HepG2 (cell line): Measurements from ENCODE around the gene ARL6IP4. TPM values are rescaled to one million over a fixed set of nuclear protein-coding genes. Genes with fewer than 3 reads are reported as not detected.

Source experiments
- HNF4A ChIP-seq: sonication (generic); formaldehyde crosslinking; IDR thresholded peaks from 2 replicates; pipeline ENCODE4 v1.4.0; 2020; ENCODE audit warnings: missing genetic modification reagents
- KAT7 ChIP-seq: IDR thresholded peaks from 2 replicates; pipeline ENCODE4 v1.6.1; 2018; ENCODE audit warnings: borderline replicate concordance, missing compliant biosample characterization
- MYC ChIP-seq: sonication (generic); formaldehyde crosslinking; IDR thresholded peaks from 2 replicates; pipeline ENCODE4 v1.9.0; 2021; ENCODE audit warnings: missing genetic modification reagents, borderline replicate concordance
- NR2C2 ChIP-seq: sonication (generic); formaldehyde crosslinking; IDR thresholded peaks from 2 replicates; pipeline ENCODE4 v1.4.0; 2020; ENCODE audit warnings: missing genetic modification reagents, mild to moderate bottlenecking, moderate library complexity, borderline replicate concordance
- RBFOX2 ChIP-seq: fragments of 200-400 bp; formaldehyde crosslinking; IDR thresholded peaks from 2 replicates; pipeline ENCODE4 v1.6.1; 2017; ENCODE audit warnings: low read depth, mild to moderate bottlenecking, low read length
- REPIN1 ChIP-seq: sonication (generic); formaldehyde crosslinking; IDR thresholded peaks from 2 replicates; pipeline ENCODE4 v1.8.0; 2022; ENCODE audit warnings: missing genetic modification reagents, low read depth, mild to moderate bottlenecking, borderline replicate concordance
- RNF2 ChIP-seq: fragments of 450-650 bp; conservative IDR thresholded peaks from 2 replicates; pipeline ENCODE4 v1.6.1; 2016; ENCODE audit warnings: low read depth
- SCMH1 ChIP-seq: sonication (generic); formaldehyde crosslinking; IDR thresholded peaks from 2 replicates; pipeline ENCODE4 v1.9.0; 2021; ENCODE audit warnings: missing genetic modification reagents, mild to moderate bottlenecking, borderline replicate concordance
- SNRNP70 ChIP-seq: fragments of 200-400 bp; formaldehyde crosslinking; IDR thresholded peaks from 2 replicates; pipeline ENCODE4 v1.6.1; 2017; ENCODE audit warnings: mild to moderate bottlenecking, low read depth, low read length, moderate library complexity
- SPEN ChIP-seq: sonication (generic); formaldehyde crosslinking; IDR thresholded peaks from 2 replicates; pipeline ENCODE4 v1.5.1; 2020; ENCODE audit warnings: low read depth, mild to moderate bottlenecking, missing genetic modification reagents
- STAT5B ChIP-seq: sonication (generic); formaldehyde crosslinking; IDR thresholded peaks from 2 replicates; pipeline ENCODE4 v1.4.0; 2020; ENCODE audit warnings: missing genetic modification reagents
- ZEB1 ChIP-seq: IDR thresholded peaks from 2 replicates; pipeline ENCODE4 v1.6.1; 2012; ENCODE audit warnings: mild to moderate bottlenecking, low read depth, inconsistent platforms; ENCODE audit not compliant: insufficient replicate concordance
- ZNF430 ChIP-seq: sonication (generic); formaldehyde crosslinking; IDR thresholded peaks from 2 replicates; pipeline ENCODE4 v1.9.0; 2021; ENCODE audit warnings: mild to moderate bottlenecking, missing genetic modification reagents
- ZNF563 ChIP-seq: sonication (generic); formaldehyde crosslinking; IDR thresholded peaks from 2 replicates; pipeline ENCODE4 v1.8.0; 2022; ENCODE audit warnings: mild to moderate bottlenecking, moderate library complexity, missing genetic modification reagents
- polyA plus RNA-seq, 8 experiments: library from polyadenylated mRNA; depleted of rRNA in 3 of 8; stranded (reverse) in 7 of 8; unstranded in 1 of 8; fragments of >200 nt; fragmentation: Illumina TruSeq in 4 of 8; extraction: Trizol in 4 of 8; gene quantifications; 2 replicates each; pipeline versions ENCODE4 v1.2.1 to v1.2.3, GENCODE V29; 2011 to 2016; ENCODE audit warnings: low read depth in 4 of 8, missing spikeins in 1 of 8, mixed read lengths in 1 of 8; ENCODE audit not compliant: insufficient read depth in 1 of 8
- total RNA-seq, 5 experiments: library from RNA; depleted of rRNA; stranded (reverse); fragments of >200 nt; fragmentation: Illumina TruSeq; extraction: Trizol; gene quantifications; 2 replicates each; pipeline ENCODE4 v1.2.3, GENCODE V29; 2016; ENCODE audit warnings: low read depth in 1 of 5
- TF ChIP-seq, protein P1 (sequence below): sonication (generic); formaldehyde crosslinking; IDR thresholded peaks from 2 replicates; pipeline ENCODE4 v1.4.0; 2020; ENCODE audit warnings: missing genetic modification reagents
- TF ChIP-seq, protein P2 (sequence below): sonication (generic); formaldehyde crosslinking; IDR thresholded peaks from 2 replicates; pipeline ENCODE4 v1.4.0; 2020; ENCODE audit warnings: mild to moderate bottlenecking, missing genetic modification reagents, borderline replicate concordance
- TF ChIP-seq, protein P3 (sequence below): IDR thresholded peaks from 2 replicates; pipeline ENCODE4 v1.6.1; 2012; ENCODE audit warnings: low read length, improper control_type of control experiment
- TF ChIP-seq, protein P4 (sequence below): sonication (generic); formaldehyde crosslinking; IDR thresholded peaks from 2 replicates; pipeline ENCODE4 v1.5.0; 2020; ENCODE audit warnings: mild to moderate bottlenecking, missing genetic modification reagents, moderate library complexity
- TF ChIP-seq, protein P5 (sequence below): sonication (generic); formaldehyde crosslinking; IDR thresholded peaks from 2 replicates; pipeline ENCODE4 v1.8.0; 2022; ENCODE audit warnings: mild to moderate bottlenecking, missing genetic modification reagents, borderline replicate concordance

The ARL6IP4 gene
- total and polyA plus RNA-seq, 2 of the 13 experiments (the other 11 are each of a cell fraction or from before 2014, with no cell fraction given) = 155 to 220 TPM

DNA sequence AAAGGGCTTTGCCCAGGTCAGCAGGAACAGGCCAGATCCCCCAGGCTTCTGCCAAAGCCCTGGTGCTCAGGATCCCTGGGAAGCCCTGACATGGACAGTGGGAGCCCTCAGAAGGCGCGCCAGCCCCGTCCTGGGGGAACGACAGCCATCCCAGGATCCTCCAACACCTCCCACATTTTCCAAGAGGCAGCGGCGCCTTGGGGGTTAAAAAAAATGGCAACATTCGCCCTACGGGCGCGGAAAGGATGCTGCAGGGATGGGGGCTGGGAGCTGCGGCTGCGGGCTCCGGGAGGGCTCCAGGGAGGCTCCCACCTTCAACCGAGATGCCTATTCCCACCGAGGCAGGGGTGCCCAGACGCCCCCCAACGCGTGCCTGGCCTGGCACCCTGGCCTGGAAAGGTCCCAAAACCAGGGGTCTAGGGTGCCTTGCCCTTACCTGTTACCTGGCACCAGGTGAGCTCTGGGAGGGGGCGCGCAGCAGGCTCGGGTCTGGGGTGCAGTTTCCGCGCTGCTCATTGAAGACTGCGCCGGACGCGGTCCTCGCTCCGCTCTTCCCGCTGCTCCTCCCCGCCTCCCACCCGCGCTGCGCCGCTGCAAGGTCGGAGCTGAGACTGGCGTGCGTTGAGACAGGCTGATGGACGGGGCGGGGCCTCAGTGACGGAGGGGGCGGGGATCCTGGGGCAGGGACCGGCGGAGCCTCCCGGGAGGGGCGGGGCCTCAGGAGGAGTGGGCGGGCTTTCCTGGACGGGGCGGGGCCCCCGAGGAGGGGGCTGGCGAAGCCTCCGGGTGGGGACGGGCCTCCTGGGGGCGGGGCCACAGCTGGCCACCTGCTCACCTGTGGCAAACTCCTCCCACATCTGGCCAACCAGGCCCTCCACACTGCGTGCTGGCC lies 14.4 kb upstream of the ARL6IP4 start, which contains the start of gene ABCB9 (continued):
- TF ChIP-seq, protein P1, sequence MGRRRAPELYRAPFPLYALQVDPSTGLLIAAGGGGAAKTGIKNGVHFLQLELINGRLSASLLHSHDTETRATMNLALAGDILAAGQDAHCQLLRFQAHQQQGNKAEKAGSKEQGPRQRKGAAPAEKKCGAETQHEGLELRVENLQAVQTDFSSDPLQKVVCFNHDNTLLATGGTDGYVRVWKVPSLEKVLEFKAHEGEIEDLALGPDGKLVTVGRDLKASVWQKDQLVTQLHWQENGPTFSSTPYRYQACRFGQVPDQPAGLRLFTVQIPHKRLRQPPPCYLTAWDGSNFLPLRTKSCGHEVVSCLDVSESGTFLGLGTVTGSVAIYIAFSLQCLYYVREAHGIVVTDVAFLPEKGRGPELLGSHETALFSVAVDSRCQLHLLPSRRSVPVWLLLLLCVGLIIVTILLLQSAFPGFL (CRISPR knock-in tag) = no peak
- TF ChIP-seq HNF4A (CRISPR knock-in tag) (0 out of 2 replicates have a peak, but pooled peaks have one; percentile 18), ZEB1 (peak; percentile 94), RBFOX2 (peak; percentile 65), RNF2 (no peak), SPEN (CRISPR knock-in tag) (no peak), ZNF430 (CRISPR knock-in tag) (no peak), STAT5B (CRISPR knock-in tag) (no peak), MYC (CRISPR knock-in tag) (peak; percentile 66; the same call in 1 of the 2 replicates), KAT7 (CRISPR knock-in tag) (no peak), SNRNP70 (no peak), REPIN1 (CRISPR knock-in tag) (0 out of 2 replicates have a peak, but pooled peaks have one; percentile 32), NR2C2 (CRISPR knock-in tag) (no peak), SCMH1 (CRISPR knock-in tag) (no peak), ZNF563 (CRISPR knock-in tag) (no peak)
- TF ChIP-seq, protein P2, sequence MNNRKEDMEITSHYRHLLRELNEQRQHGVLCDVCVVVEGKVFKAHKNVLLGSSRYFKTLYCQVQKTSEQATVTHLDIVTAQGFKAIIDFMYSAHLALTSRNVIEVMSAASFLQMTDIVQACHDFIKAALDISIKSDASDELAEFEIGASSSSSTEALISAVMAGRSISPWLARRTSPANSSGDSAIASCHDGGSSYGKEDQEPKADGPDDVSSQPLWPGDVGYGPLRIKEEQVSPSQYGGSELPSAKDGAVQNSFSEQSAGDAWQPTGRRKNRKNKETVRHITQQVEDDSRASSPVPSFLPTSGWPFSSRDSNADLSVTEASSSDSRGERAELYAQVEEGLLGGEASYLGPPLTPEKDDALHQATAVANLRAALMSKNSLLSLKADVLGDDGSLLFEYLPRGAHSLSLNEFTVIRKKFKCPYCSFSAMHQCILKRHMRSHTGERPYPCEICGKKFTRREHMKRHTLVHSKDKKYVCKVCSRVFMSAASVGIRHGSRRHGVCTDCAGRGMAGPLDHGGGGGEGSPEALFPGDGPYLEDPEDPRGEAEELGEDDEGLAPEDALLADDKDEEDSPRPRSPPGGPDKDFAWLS (CRISPR knock-in tag) = no peak
- TF ChIP-seq, protein P3, sequence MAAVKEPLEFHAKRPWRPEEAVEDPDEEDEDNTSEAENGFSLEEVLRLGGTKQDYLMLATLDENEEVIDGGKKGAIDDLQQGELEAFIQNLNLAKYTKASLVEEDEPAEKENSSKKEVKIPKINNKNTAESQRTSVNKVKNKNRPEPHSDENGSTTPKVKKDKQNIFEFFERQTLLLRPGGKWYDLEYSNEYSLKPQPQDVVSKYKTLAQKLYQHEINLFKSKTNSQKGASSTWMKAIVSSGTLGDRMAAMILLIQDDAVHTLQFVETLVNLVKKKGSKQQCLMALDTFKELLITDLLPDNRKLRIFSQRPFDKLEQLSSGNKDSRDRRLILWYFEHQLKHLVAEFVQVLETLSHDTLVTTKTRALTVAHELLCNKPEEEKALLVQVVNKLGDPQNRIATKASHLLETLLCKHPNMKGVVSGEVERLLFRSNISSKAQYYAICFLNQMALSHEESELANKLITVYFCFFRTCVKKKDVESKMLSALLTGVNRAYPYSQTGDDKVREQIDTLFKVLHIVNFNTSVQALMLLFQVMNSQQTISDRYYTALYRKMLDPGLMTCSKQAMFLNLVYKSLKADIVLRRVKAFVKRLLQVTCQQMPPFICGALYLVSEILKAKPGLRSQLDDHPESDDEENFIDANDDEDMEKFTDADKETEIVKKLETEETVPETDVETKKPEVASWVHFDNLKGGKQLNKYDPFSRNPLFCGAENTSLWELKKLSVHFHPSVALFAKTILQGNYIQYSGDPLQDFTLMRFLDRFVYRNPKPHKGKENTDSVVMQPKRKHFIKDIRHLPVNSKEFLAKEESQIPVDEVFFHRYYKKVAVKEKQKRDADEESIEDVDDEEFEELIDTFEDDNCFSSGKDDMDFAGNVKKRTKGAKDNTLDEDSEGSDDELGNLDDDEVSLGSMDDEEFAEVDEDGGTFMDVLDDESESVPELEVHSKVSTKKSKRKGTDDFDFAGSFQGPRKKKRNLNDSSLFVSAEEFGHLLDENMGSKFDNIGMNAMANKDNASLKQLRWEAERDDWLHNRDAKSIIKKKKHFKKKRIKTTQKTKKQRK = no peak
- TF ChIP-seq, protein P4, sequence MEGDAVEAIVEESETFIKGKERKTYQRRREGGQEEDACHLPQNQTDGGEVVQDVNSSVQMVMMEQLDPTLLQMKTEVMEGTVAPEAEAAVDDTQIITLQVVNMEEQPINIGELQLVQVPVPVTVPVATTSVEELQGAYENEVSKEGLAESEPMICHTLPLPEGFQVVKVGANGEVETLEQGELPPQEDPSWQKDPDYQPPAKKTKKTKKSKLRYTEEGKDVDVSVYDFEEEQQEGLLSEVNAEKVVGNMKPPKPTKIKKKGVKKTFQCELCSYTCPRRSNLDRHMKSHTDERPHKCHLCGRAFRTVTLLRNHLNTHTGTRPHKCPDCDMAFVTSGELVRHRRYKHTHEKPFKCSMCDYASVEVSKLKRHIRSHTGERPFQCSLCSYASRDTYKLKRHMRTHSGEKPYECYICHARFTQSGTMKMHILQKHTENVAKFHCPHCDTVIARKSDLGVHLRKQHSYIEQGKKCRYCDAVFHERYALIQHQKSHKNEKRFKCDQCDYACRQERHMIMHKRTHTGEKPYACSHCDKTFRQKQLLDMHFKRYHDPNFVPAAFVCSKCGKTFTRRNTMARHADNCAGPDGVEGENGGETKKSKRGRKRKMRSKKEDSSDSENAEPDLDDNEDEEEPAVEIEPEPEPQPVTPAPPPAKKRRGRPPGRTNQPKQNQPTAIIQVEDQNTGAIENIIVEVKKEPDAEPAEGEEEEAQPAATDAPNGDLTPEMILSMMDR (CRISPR knock-in tag) = 0 out of 2 replicates have a peak, but pooled peaks have one; percentile 30
- TF ChIP-seq, protein P5, sequence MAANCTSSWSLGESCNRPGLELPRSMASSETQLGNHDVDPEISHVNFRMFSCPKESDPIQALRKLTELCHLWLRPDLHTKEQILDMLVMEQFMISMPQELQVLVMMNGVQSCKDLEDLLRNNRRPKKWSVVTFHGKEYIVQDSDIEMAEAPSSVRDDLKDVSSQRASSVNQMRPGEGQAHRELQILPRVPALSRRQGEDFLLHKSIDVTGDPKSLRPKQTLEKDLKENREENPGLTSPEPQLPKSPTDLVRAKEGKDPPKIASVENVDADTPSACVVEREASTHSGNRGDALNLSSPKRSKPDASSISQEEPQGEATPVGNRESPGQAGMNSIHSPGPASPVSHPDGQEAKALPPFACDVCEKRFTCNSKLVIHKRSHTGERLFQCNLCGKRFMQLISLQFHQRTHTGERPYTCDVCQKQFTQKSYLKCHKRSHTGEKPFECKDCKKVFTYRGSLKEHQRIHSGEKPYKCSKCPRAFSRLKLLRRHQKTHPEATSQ (CRISPR knock-in tag) = no peak
